HL-60 (cell line): ENCODE data around the gene CDRT4.

Source experiments
- CTCF ChIP-seq: IDR thresholded peaks from one replicate; pipeline ENCODE4 v1.5.1; 2011; ENCODE audit warnings: low read length, control low read depth, inconsistent platforms; ENCODE audit not compliant: insufficient read depth
- POLR2AphosphoS5 ChIP-seq: IDR thresholded peaks from 2 replicates; pipeline ENCODE4 v1.6.1; 2012; ENCODE audit warnings: low read depth

GRCh38 chr17:15508466-15508865 is 41.0 kb upstream of the CDRT4 start:
- no peak for TF ChIP-seq CTCF
- TF ChIP-seq POLR2AphosphoS5: no peak
